ENCODE data around the gene CX3CR1.

The CX3CR1 gene

GRCh38 chr3:39222939-39223338, 56.9 kb downstream of the CX3CR1 start:
- Mint-ChIP-seq H3K27ac (no peak overlapping the region), H3K36me3 (ENCODE audit: low read depth) (peaks cover 6% of the 10 kb centered on the region), H3K4me3 (no peak overlapping the region), H3K9me3 (peaks cover 14% of the 10 kb centered on the region), H3K27me3 (ENCODE audit: low read depth, poor library complexity) (peaks cover 5% of the 10 kb centered on the region), H3K4me1 (peaks cover 9% of the 10 kb centered on the region)
- DNase-seq = no peak
- TF ChIP-seq, protein P1, sequence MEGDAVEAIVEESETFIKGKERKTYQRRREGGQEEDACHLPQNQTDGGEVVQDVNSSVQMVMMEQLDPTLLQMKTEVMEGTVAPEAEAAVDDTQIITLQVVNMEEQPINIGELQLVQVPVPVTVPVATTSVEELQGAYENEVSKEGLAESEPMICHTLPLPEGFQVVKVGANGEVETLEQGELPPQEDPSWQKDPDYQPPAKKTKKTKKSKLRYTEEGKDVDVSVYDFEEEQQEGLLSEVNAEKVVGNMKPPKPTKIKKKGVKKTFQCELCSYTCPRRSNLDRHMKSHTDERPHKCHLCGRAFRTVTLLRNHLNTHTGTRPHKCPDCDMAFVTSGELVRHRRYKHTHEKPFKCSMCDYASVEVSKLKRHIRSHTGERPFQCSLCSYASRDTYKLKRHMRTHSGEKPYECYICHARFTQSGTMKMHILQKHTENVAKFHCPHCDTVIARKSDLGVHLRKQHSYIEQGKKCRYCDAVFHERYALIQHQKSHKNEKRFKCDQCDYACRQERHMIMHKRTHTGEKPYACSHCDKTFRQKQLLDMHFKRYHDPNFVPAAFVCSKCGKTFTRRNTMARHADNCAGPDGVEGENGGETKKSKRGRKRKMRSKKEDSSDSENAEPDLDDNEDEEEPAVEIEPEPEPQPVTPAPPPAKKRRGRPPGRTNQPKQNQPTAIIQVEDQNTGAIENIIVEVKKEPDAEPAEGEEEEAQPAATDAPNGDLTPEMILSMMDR (IDR thresholded peaks at IDR 0.05) = no peak

GRCh38 chr3:39222462-39222861, 57.4 kb downstream of the CX3CR1 start:
- H3K4me1 Mint-ChIP-seq = peaks cover 9% of the 10 kb centered on the region
- H3K36me3 Mint-ChIP-seq (ENCODE audit: low read depth) = peaks cover 6% of the 10 kb centered on the region
- H3K27me3 Mint-ChIP-seq (ENCODE audit: low read depth, poor library complexity) = peaks cover 5% of the 10 kb centered on the region
- H3K9me3 Mint-ChIP-seq = peaks cover 14% of the 10 kb centered on the region
- DNase-seq = no peak
- no peak overlapping the region for H3K4me3 Mint-ChIP-seq
- TF ChIP-seq, protein P1 (IDR thresholded peaks at IDR 0.05) = no peak
- H3K27ac Mint-ChIP-seq = no peak overlapping the region

- Mint-ChIP-seq H3K4me3 (no peak overlapping the region), H3K9me3 (peaks cover 6% of the 10 kb centered on the region), H3K36me3 (ENCODE audit: low read depth) (peaks cover 6% of the 10 kb centered on the region), H3K4me1 (peaks cover 22% of the 10 kb centered on the region), H3K27ac (no peak overlapping the region), H3K27me3 (ENCODE audit: low read depth, poor library complexity) (peaks cover 10% of the 10 kb centered on the region)
- no peak for DNase-seq
- TF ChIP-seq, protein P1 (IDR thresholded peaks at IDR 0.05) = no peak
Measured at GRCh38 chr3:39221141-39221530, 58.7 kb downstream of the CX3CR1 start.

GRCh38 chr3:39220407-39221140, 59.3 kb downstream of the CX3CR1 start:
- DNase-seq = no peak
- no peak overlapping the region for H3K27ac Mint-ChIP-seq
- H3K9me3 Mint-ChIP-seq = peaks cover 1% of the 10 kb centered on the region
- no peak overlapping the region for H3K4me3 Mint-ChIP-seq
- peaks cover 23% of the 10 kb centered on the region for H3K4me1 Mint-ChIP-seq
- peaks cover 1% of the 10 kb centered on the region for H3K36me3 Mint-ChIP-seq (ENCODE audit: low read depth)
- peaks cover 10% of the 10 kb centered on the region for H3K27me3 Mint-ChIP-seq (ENCODE audit: low read depth, poor library complexity)
- TF ChIP-seq, protein P1 (IDR thresholded peaks at IDR 0.05) = no peak

GRCh38 chr3:39219702-39220101, 60.1 kb downstream of the CX3CR1 start:
- Mint-ChIP-seq H3K27ac (no peak overlapping the region), H3K4me1 (peaks cover 23% of the 10 kb centered on the region), H3K9me3 (no peaks in the 10 kb centered on the region), H3K4me3 (no peak overlapping the region), H3K27me3 (ENCODE audit: low read depth, poor library complexity) (peaks cover 7% of the 10 kb centered on the region), H3K36me3 (ENCODE audit: low read depth) (no peaks in the 10 kb centered on the region)
- no peak for DNase-seq
- TF ChIP-seq, protein P1 (IDR thresholded peaks at IDR 0.05) = no peak

Measured in nephron progenitor cell (in vitro differentiated cells).